Retinal pigment epithelial cell (primary cell): ENCODE measurements around the gene STAT5B.

ENCODE experiments used
- DNase-seq: peaks from one replicate; pipeline ENCODE4 v3.0.0-alpha.2; 2010; ENCODE audit warnings: low read depth
- H3K4me3 ChIP-seq: 2 replicates; pipeline ENCODE4 v1.5.1; 2011; ENCODE audit warnings: mild to moderate bottlenecking, low read length, control low read depth, moderate library complexity
- TF ChIP-seq, protein P1 (sequence below): conservative IDR thresholded peaks from 2 replicates; pipeline ENCODE4 v1.5.1; 2011; ENCODE audit warnings: low read depth, low read length, control low read depth, inconsistent platforms

STAT5B gene

DNA sequence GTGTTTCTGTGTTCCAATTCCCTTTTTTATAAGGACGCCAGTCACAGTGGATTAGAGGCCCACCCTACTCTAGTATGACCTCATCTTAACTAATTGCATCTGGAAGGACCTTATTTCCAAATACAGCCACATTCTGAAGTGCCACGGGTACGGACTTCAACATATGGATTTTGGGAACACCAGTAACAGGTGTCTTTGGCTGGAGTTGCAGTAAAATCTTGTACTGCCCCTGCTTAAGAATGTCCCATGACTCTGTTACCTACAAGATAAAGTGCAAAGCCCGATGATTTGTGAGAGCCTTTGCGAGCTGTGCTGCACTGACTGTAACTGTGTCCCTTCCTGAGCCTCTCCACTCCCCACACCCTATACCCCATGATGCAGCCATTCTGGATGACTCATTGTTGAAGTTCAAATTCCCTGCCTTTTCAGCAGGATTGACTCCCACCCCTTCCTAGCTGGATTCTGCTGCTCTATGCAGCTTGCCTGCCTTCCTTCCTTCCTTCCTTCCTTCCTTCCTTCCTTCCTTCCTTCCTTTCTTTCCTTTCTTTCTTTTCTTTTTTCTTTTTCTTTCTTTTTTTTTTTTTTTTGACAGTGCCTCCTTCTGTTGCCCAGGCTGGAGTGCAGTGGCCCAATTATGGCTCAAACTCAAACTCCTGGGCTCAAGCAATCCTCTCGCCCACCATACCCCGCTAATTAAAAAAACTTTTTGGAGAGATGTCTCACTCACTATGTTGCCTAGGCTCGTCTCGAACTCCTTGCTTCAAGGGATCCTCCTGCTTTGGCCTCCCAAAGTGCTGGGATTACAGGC is 93.1 kb downstream of the STAT5B start:
- H3K4me3 ChIP-seq, result peak overlapping the region; percentile 61
- TF ChIP-seq, protein P1, sequence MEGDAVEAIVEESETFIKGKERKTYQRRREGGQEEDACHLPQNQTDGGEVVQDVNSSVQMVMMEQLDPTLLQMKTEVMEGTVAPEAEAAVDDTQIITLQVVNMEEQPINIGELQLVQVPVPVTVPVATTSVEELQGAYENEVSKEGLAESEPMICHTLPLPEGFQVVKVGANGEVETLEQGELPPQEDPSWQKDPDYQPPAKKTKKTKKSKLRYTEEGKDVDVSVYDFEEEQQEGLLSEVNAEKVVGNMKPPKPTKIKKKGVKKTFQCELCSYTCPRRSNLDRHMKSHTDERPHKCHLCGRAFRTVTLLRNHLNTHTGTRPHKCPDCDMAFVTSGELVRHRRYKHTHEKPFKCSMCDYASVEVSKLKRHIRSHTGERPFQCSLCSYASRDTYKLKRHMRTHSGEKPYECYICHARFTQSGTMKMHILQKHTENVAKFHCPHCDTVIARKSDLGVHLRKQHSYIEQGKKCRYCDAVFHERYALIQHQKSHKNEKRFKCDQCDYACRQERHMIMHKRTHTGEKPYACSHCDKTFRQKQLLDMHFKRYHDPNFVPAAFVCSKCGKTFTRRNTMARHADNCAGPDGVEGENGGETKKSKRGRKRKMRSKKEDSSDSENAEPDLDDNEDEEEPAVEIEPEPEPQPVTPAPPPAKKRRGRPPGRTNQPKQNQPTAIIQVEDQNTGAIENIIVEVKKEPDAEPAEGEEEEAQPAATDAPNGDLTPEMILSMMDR, result no peak
- peak; percentile 31 for DNase-seq

DNA sequence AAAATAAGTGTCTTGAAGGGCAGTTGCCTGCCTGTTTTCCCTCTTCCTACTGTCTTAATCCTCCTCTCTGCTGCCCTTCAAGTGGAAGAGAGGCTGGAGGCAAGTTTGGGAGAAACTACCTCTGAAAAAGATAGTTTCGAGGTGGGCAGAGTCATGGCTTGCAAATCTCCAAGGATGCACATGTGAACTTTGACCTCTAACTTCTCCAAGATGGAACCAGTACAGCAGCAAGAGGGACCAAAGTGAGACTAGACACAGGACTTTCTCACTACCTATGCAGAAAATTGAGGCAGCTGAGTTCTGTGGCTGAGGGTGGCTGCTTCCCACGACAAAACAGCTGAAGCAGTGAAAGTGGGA is 94.4 kb downstream of the STAT5B start:
- TF ChIP-seq, protein P1, result no peak

DNA sequence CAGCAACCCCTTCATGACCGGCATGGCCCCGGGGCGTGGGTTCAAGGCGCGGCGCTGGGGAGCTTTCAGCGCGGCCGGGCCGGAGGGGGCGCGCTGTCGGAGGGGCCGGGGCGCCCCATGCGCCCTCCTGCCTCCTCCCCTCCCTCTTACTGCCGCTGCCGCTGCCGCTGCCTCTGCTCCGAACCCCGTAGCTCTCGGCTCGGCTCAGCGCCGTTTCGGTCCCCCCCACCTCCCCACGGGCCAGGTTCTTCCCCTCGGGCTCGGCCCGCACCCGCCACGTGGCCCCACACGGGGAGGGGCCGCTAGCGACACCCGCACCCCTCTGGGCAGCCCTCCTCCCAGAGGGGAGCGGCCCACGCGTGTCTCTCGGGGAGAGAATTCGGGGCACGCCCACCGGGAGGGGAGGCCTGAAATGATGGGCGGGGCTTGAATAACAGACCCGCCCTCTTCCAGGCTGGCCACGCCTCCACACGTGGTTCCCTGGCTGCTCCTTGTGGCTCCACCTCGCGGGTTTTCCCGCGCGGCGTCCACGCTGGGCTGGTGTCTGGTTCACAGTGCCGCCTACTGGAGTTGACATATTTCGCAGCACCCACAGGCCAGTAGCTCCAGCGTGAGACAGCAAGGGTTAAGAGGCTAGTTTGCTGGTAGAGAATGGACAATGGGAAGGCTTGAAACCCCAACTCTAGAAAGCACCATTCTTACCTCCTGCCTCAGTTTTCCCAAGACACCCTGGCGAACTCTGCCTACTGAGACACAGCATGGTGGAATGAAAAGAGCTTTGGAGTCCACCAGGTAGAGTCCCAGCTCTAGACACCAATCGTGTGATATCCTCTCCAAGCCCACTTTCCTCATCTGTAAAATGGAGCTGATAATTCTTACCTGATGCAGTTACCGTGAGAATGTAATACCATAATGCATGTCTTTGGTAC is 95.0 kb downstream of the STAT5B start, which contains the start of gene KCNH4:
KCNH4 (minus strand) TSS at position 221 of the 929 bp plus-strand sequence; CDS start at position 24, 197 bp downstream.
- H3K4me3 ChIP-seq, result no peak within 1 kb of the TSS
- TF ChIP-seq, protein P1, result peak; percentile 48
- DNase-seq, result no peak

More for the DNA sequence above, 94.4 kb downstream of the STAT5B start:
- DNase-seq, result no peak
- H3K4me3 ChIP-seq, result no peak overlapping the region

DNA sequence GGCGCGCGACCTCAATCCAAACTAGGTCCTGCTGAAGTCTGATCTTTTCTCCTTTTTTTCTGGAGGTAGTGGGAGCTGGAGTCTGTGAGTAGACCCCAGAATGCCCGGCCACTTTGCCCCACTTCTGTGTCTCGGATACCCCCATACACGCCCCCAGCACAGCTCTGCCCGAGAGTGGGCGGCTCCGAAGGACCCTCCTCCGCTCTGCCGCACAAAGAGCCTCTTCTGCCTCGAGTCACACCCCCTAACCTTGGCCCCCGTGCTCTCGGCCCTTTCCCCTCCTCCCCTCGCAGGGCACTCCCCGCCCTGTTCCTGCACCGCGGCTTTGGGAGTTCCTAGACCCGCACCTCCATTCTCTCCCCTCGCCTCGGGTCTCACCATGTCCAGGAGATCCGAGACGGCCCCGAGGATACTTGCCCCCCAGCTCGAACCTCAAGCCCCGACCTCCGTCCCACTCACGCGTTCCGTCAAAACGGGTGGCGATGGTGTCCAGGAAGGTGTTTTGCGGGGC is 95.7 kb downstream of the STAT5B start:
- DNase-seq, result no peak
- no peak overlapping the region for H3K4me3 ChIP-seq
- TF ChIP-seq, protein P1, result no peak

DNA sequence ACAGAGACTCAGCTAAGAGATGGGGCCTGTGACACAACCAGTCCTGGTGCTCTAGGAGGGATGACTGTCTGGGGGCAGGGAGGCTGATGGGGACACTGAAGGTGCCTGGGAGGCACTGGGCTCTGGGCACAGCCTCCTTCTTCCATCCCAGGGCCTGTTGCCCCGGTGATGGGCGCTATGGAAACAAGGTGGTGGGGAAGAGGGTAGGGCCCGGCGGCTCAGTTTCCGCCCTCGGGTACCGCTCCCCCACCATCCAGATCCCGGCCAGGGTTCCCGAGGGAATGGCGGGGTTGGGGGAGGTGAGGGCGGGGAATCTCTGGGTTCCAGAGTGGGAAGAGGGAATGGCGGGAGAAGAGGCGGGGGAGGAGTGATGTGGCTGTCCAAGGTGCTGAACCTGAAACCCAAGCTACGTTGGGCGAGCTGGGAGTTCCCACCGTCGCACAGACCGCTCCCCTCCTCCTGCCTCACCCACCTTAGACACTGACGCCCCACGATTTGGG is 96.2 kb downstream of the STAT5B start:
- no peak overlapping the region for H3K4me3 ChIP-seq
- DNase-seq, result no peak
- TF ChIP-seq, protein P1, result no peak

DNA sequence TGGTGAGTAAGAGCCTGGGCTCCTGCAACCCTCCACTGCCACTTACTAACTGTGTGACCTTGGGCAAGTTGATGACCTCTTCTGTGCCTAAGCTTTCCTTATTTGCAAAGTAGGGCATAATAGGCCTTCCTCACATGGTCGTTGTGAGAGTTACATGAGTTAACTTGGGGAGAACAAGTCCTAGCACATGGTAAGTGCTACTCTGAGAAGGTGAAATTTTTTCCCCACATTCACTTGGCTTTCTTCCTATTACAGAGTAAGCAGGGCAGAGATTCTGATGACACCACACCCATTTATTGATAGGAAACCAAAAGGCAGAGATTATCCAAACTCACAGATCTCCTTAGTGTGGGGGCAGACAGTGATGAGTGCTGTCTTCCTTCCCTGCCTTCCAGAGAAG is 96.9 kb downstream of the STAT5B start:
- TF ChIP-seq, protein P1, result no peak
- DNase-seq, result no peak
- H3K4me3 ChIP-seq, result no peak overlapping the region
